ENCODE data around the gene HSPG2. TPM values are rescaled to one million over a fixed set of nuclear protein-coding genes. Genes with fewer than 3 reads are reported as not detected.

Gene HSPG2
- total and polyA plus RNA-seq, 2 of the 13 experiments (the other 11 are each of a cell fraction or from before 2014, with no cell fraction given), result 9.1 to 13.1 TPM

- TF ChIP-seq MYPOP (CRISPR knock-in tag; IDR thresholded peaks at IDR 0.05) (no peak), KLF9 (CRISPR knock-in tag; IDR thresholded peaks at IDR 0.05; ENCODE audit: low read depth) (peak; percentile 87; the same call in 1 of the 2 replicates), GATA4 (IDR thresholded peaks at IDR 0.05; ENCODE audit: borderline replicate concordance, low read depth) (no peak), ZXDC (CRISPR knock-in tag; IDR thresholded peaks at IDR 0.05) (no peak), MED1 (CRISPR knock-in tag; IDR thresholded peaks at IDR 0.05) (peak; percentile 73), ZNF607 (CRISPR knock-in tag; IDR thresholded peaks at IDR 0.05; ENCODE audit: borderline replicate concordance) (no peak), NFE2L1 (CRISPR knock-in tag; IDR thresholded peaks at IDR 0.05; ENCODE audit: borderline replicate concordance) (no peak), ZNF280B (CRISPR knock-in tag; IDR thresholded peaks at IDR 0.05; ENCODE audit: borderline replicate concordance) (no peak), ZNF770 (CRISPR knock-in tag; IDR thresholded peaks at IDR 0.05) (peak; percentile 64; the same call in 1 of the 2 replicates), ZNF775 (CRISPR knock-in tag; IDR thresholded peaks at IDR 0.05; ENCODE audit: borderline replicate concordance) (no peak), TAF15 (IDR thresholded peaks at IDR 0.05; ENCODE audit: low read depth, low read length, poor library complexity, severe bottlenecking) (no peak), HMGA1 (CRISPR knock-in tag; conservative IDR thresholded peaks at IDR 0.05) (no peak), ZBTB10 (CRISPR knock-in tag; IDR thresholded peaks at IDR 0.05; ENCODE audit: borderline replicate concordance) (no peak; the same call in 1 of the 2 replicates), ISX (CRISPR knock-in tag; conservative IDR thresholded peaks at IDR 0.05) (no peak)
Observed at GRCh38 chr1:21931171-21932093, 5.7 kb downstream of the HSPG2 start (continued).
